HepG2 (cell line): ENCODE data around the gene NXPE3. TPM values are rescaled to one million over a fixed set of nuclear protein-coding genes. Genes with fewer than 3 reads are reported as not detected.

ENCODE experiments used
- ATAC-seq: fragments of 200-7000 bp; cut with Tn5 transposase; 3 replicates; pipeline ENCODE4 v1.9.1; 2020; ENCODE audit warnings: mild to moderate bottlenecking, moderate library complexity
- BruUV-seq: library from RNA; stranded (reverse); fragments of 400-500 nt; replicated peaks from 2 replicates; lab custom pipeline; 2021; lab: Mats Ljungman, UMichigan
- CTCF ChIA-PET: fragments of 300-600 bp; formaldehyde crosslinking; extraction: SDS; loops from one replicate; lab custom pipeline; 2021; ENCODE audit warnings: low total read pairs, inconsistent platforms, low intra/inter-chr PET ratio; lab: Yijun Ruan, JAX
- POLR2A ChIA-PET: fragments of 350-600 bp; sonication (Branson Sonifier 250); formaldehyde crosslinking; loops from one replicate; lab custom pipeline; 2020; ENCODE audit warnings: antibody characterized with exemption, inconsistent platforms; lab: Yijun Ruan, JAX
- DNase-seq: peaks from one replicate; pipeline ENCODE4 v3.0.0-alpha.2; 2015; ENCODE audit warnings: low spot score
- FAIRE-seq: peaks from 3 replicates; lab custom pipeline; 2011; peaks lifted over from hg19 to GRCh38; lab: Jason Lieb, UNC
- H2AFZ ChIP-seq: one replicate; pipeline ENCODE4 v1.6.1; 2011; ENCODE audit warnings: low read length, inconsistent platforms
- H3K27ac ChIP-seq: fragments of 300-600 bp; 3 replicates; pipeline ENCODE4 v1.8.0; 2011; ENCODE audit warnings: mixed run types, mild to moderate bottlenecking, mixed read lengths, low read length, inconsistent platforms; ENCODE audit not compliant: insufficient read depth; ENCODE audit errors: extremely low read length
- H3K27me3 ChIP-seq, 2 experiments: fragments of 200-600 bp in 1 of 2; 2 replicates in 1 of 2; 3 replicates in 1 of 2; pipeline versions ENCODE4 v1.6.0 to v1.8.0; 2011; ENCODE audit warnings: low read length in 2 of 2, mild to moderate bottlenecking in 2 of 2, moderate library complexity in 2 of 2, inconsistent platforms in 1 of 2; ENCODE audit not compliant: insufficient read depth in 2 of 2, control insufficient read depth in 1 of 2
- H3K36me3 ChIP-seq, 2 experiments: fragments of 200-600 bp in 1 of 2; replicated peaks in 1 of 2; 2 replicates in 1 of 2; 3 replicates in 1 of 2; pipeline versions ENCODE4 v1.5.1 to v1.8.0; 2011; ENCODE audit warnings: low read length in 2 of 2, inconsistent platforms in 1 of 2; ENCODE audit not compliant: insufficient read depth in 2 of 2, control insufficient read depth in 1 of 2
- H3K4me1 ChIP-seq: 2 replicates; pipeline ENCODE4 v1.5.1; 2012; ENCODE audit warnings: low read length, inconsistent platforms; ENCODE audit not compliant: insufficient read depth
- H3K4me2 ChIP-seq: 2 replicates; pipeline ENCODE4 v1.6.0; 2011; ENCODE audit warnings: low read depth, low read length, inconsistent platforms
- H3K4me3 ChIP-seq, 3 experiments: fragments of 200-600 bp in 1 of 3; sonication (generic), shearing (Covaris generic) in 1 of 3; replicated peaks in 1 of 3; 2 replicates each; pipeline ENCODE4 v1.5.1; 2011 to 2016; ENCODE audit warnings: low read length in 3 of 3, inconsistent platforms in 2 of 3, low read depth in 2 of 3, mild to moderate bottlenecking in 2 of 3, control low read depth in 1 of 3, mixed read lengths in 1 of 3; ENCODE audit not compliant: insufficient read depth in 1 of 3
- H3K79me2 ChIP-seq: one replicate; pipeline ENCODE4 v1.6.1; 2011; ENCODE audit warnings: low read length, inconsistent platforms; ENCODE audit not compliant: insufficient read depth
- H3K9ac ChIP-seq: 2 replicates; pipeline ENCODE4 v1.6.0; 2011; ENCODE audit warnings: mild to moderate bottlenecking, low read depth, low read length, inconsistent platforms; ENCODE audit not compliant: insufficient read depth
- H3K9me3 ChIP-seq: 2 replicates; pipeline ENCODE4 v1.5.1; 2012; ENCODE audit warnings: mild to moderate bottlenecking, low read length
- H4K20me1 ChIP-seq: 2 replicates; pipeline ENCODE4 v1.6.0; 2011; ENCODE audit warnings: inconsistent platforms, mild to moderate bottlenecking, low read length, moderate library complexity; ENCODE audit not compliant: insufficient read depth
- CENPBD1 ChIP-seq: sonication (generic); formaldehyde crosslinking; IDR thresholded peaks from 2 replicates; pipeline ENCODE4 v1.8.0; 2022; ENCODE audit warnings: missing genetic modification reagents, low read depth, mild to moderate bottlenecking, borderline replicate concordance
- DNMT1 ChIP-seq: sonication (generic); formaldehyde crosslinking; IDR thresholded peaks from 2 replicates; pipeline ENCODE4 v1.5.1; 2020; ENCODE audit warnings: mild to moderate bottlenecking, missing genetic modification reagents
- EHMT2 ChIP-seq: fragments of 200-600 bp; sonication (generic); IDR thresholded peaks from 2 replicates; pipeline ENCODE4 v1.7.0; 2017; ENCODE audit warnings: antibody characterized with exemption, low read depth, low read length, borderline replicate concordance
- ESRRA ChIP-seq: sonication (generic); formaldehyde crosslinking; IDR thresholded peaks from 2 replicates; pipeline ENCODE4 v1.5.1; 2020; ENCODE audit warnings: mild to moderate bottlenecking, low read depth, missing genetic modification reagents
- FOXC1 ChIP-seq: sonication (generic); formaldehyde crosslinking; IDR thresholded peaks from 2 replicates; pipeline ENCODE4 v1.8.0; 2022; ENCODE audit warnings: mild to moderate bottlenecking, missing genetic modification reagents, borderline replicate concordance
- HMG20B ChIP-seq: conservative IDR thresholded peaks from 2 replicates; pipeline ENCODE4 v1.6.1; 2016; ENCODE audit warnings: missing genetic modification reagents, missing compliant biosample characterization
- HNRNPL ChIP-seq: fragments of 200-400 bp; formaldehyde crosslinking; IDR thresholded peaks from 2 replicates; pipeline ENCODE4 v1.6.1; 2017; ENCODE audit warnings: mild to moderate bottlenecking, low read depth, low read length
- MTF1 ChIP-seq: sonication (generic); formaldehyde crosslinking; IDR thresholded peaks from 2 replicates; pipeline ENCODE4 v1.5.0; 2020; ENCODE audit warnings: missing genetic modification reagents
- MYC ChIP-seq: sonication (generic); formaldehyde crosslinking; IDR thresholded peaks from 2 replicates; pipeline ENCODE4 v1.9.0; 2021; ENCODE audit warnings: missing genetic modification reagents, borderline replicate concordance
- NCOA2 ChIP-seq: sonication (generic); formaldehyde crosslinking; IDR thresholded peaks from 2 replicates; pipeline ENCODE4 v1.8.0; 2022; ENCODE audit warnings: inconsistent platforms
- PHF8 ChIP-seq: sonication (generic); formaldehyde crosslinking; IDR thresholded peaks from 2 replicates; pipeline ENCODE4 v1.5.0; 2020; ENCODE audit warnings: missing genetic modification reagents
- RBAK ChIP-seq: sonication (generic); formaldehyde crosslinking; IDR thresholded peaks from 2 replicates; pipeline ENCODE4 v1.5.1; 2020; ENCODE audit warnings: mild to moderate bottlenecking, missing genetic modification reagents
- TAF15 ChIP-seq: fragments of 200-400 bp; formaldehyde crosslinking; IDR thresholded peaks from one replicate; pipeline ENCODE4 v1.6.1; 2018; ENCODE audit warnings: mild to moderate bottlenecking, low read depth, low read length; ENCODE audit not compliant: poor library complexity, severe bottlenecking
- TERF1 ChIP-seq: sonication (generic); formaldehyde crosslinking; IDR thresholded peaks from 2 replicates; pipeline ENCODE4 v1.8.0; 2022; ENCODE audit warnings: mild to moderate bottlenecking, missing genetic modification reagents, moderate library complexity
- THAP11 ChIP-seq: IDR thresholded peaks from 2 replicates; pipeline ENCODE4 v1.6.1; 2016; ENCODE audit warnings: missing biosample characterization, missing genetic modification reagents
- XRCC5 ChIP-seq: fragments of 200-400 bp; formaldehyde crosslinking; optimal IDR thresholded peaks from 2 replicates; pipeline ENCODE3; 2017; ENCODE audit warnings: mild to moderate bottlenecking, low read length
- ZFY ChIP-seq: sonication (generic); formaldehyde crosslinking; IDR thresholded peaks from 2 replicates; pipeline ENCODE4 v1.4.0; 2020; ENCODE audit warnings: missing genetic modification reagents
- ZNF552 ChIP-seq: sonication (generic); formaldehyde crosslinking; IDR thresholded peaks from 2 replicates; pipeline ENCODE4 v1.9.0; 2022; ENCODE audit warnings: missing genetic modification reagents, mild to moderate bottlenecking, borderline replicate concordance
- WGBS: methylation state at CpG from one replicate; pipeline ENCODE4 v1.1.6; 2017; ENCODE audit warnings: low lambda C conversion rate; 5-methylcytosine and 5-hydroxymethylcytosine counted together
- in situ Hi-C: cut with HindIII; loops from 2 replicates; pipeline ENCODE4 v1.10.0; 2017; ENCODE audit warnings: low pct_unique_long_range_greater_than_20kb; ENCODE audit not compliant: extremely low pct_ligation_motif_present
- intact Hi-C: fragments of 100-400 bp; cut with micrococcal nuclease; formaldehyde crosslinking; loops from one replicate; pipeline ENCODE4 v1.10.0; 2022; ENCODE audit not compliant: unreplicated experiment
- polyA plus RNA-seq, 8 experiments: library from polyadenylated mRNA; depleted of rRNA in 3 of 8; stranded (reverse) in 7 of 8; unstranded in 1 of 8; fragments of >200 nt; fragmentation: Illumina TruSeq in 4 of 8; extraction: Trizol in 4 of 8; gene quantifications; 2 replicates each; pipeline versions ENCODE4 v1.2.1 to v1.2.3, GENCODE V29; 2011 to 2016; ENCODE audit warnings: low read depth in 4 of 8, missing spikeins in 1 of 8, mixed read lengths in 1 of 8; ENCODE audit not compliant: insufficient read depth in 1 of 8
- total RNA-seq, 5 experiments: library from RNA; depleted of rRNA; stranded (reverse); fragments of >200 nt; fragmentation: Illumina TruSeq; extraction: Trizol; gene quantifications; 2 replicates each; pipeline ENCODE4 v1.2.3, GENCODE V29; 2016; ENCODE audit warnings: low read depth in 1 of 5

Gene NXPE3
- total and polyA plus RNA-seq, 2 of the 13 experiments (the other 11 are each of a cell fraction or from before 2014, with no cell fraction given): 3.5 to 4.7 TPM

DNA sequence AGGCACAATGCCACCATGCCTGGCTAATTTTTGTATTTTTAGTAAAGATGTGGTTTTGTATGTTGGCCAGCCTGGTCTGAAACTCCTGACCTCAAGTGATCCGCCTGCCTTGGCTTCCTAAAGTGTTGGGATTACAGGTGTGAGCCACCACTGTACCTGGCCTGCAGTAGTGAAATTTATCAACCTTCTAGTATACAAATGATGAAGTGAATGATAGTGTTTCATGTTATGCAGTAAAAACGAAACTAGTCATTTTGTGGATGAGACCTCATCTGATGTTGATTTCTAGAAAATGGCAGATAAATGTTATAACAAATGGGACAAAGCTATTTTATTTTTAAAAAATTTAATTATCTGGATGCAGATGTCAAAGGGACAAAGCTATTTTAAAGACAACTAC is 32.9 kb downstream of the NXPE3 start:
- Histone ChIP-seq H3K9me3 (no peaks in the 10 kb centered on the region), H3K27me3 (no peaks in the 10 kb centered on the region), H3K4me2 (no peak overlapping the region), H3K4me1 (peaks cover 26% of the 10 kb centered on the region), H2AFZ (no peak overlapping the region), H3K4me3 (no peak overlapping the region), H3K36me3 (no peaks in the 10 kb centered on the region), H3K79me2 (no peaks in the 10 kb centered on the region), H3K9ac (no peak overlapping the region), H4K20me1 (no peaks in the 10 kb centered on the region), H3K27ac (no peak overlapping the region)
- WGBS: 80% methylated on average over 2 of the region's 2 CpGs
- intact Hi-C loops: loop anchor here (5.0 kb wide), 2 partner anchors 35 to 250 kb away; partner anchors contain the start of gene NFKBIZ
- DNase-seq (no peak), ATAC-seq (no peak), FAIRE-seq (no peak)
- in situ Hi-C loops: no loop called here
- no peak for TF ChIP-seq EHMT2
- TF ChIP-seq MTF1 (CRISPR knock-in tag): no peak
- no peak for TF ChIP-seq DNMT1 (CRISPR knock-in tag)
- TF ChIP-seq ZNF552: no peak
- no peak for TF ChIP-seq FOXC1 (CRISPR knock-in tag)
- no peak for TF ChIP-seq HNRNPL
- TF ChIP-seq HMG20B (CRISPR knock-in tag): no peak
- no peak for TF ChIP-seq THAP11
- no peak for TF ChIP-seq TAF15
- no peak for TF ChIP-seq MYC (CRISPR knock-in tag)
- TF ChIP-seq RBAK: no peak
- no peak for TF ChIP-seq XRCC5
- no peak for TF ChIP-seq CENPBD1 (CRISPR knock-in tag)
- TF ChIP-seq ESRRA: no peak
- TF ChIP-seq PHF8 (CRISPR knock-in tag): no peak
- TF ChIP-seq ZFY: no peak
- TF ChIP-seq TERF1: no peak
- TF ChIP-seq NCOA2: no peak
- BruUV-seq: no TSS peak
- CTCF ChIA-PET: no interaction called here
- POLR2A ChIA-PET: interaction anchor here (1.9 kb wide), 1 partner anchor 37 kb away, joined by 6 read pairs; the partner anchor contains the start of gene NFKBIZ
